Ascending aorta (tissue), 2 donors: Measurements from ENCODE around the gene ANO6. TPM values are rescaled to one million over a fixed set of nuclear protein-coding genes. Genes with fewer than 3 reads are reported as not detected.

Source experiments
- DNase-seq, 2 donors: peaks; one replicate each; pipeline ENCODE4 v3.0.0-alpha.2; 2019; ENCODE audit warnings: low spot score in 2 of 2
- H3K27ac ChIP-seq, 2 donors: fragments of 200-600 bp; sonication (generic); one replicate each; pipeline ENCODE4 v1.5.1; 2016 to 2017; ENCODE audit warnings: mild to moderate bottlenecking in 1 of 2
- H3K27me3 ChIP-seq: fragments of 200-600 bp; sonication (generic); one replicate; pipeline ENCODE4 v1.5.1; 2017
- H3K36me3 ChIP-seq, 2 donors: fragments of 200-600 bp; sonication (generic); one replicate each; pipeline ENCODE4 v1.5.1; 2016
- H3K4me1 ChIP-seq, 2 donors: fragments of 200-600 bp; sonication (generic); one replicate each; pipeline ENCODE4 v1.5.1; 2016 to 2017; ENCODE audit warnings: mild to moderate bottlenecking in 1 of 2
- H3K4me3 ChIP-seq, 2 donors: fragments of 200-600 bp; sonication (generic); one replicate each; pipeline ENCODE4 v1.5.1; 2016 to 2017; ENCODE audit warnings: mild to moderate bottlenecking in 1 of 2
- H3K9me3 ChIP-seq, 2 donors: fragments of 200-600 bp; sonication (generic); one replicate each; pipeline ENCODE4 v1.5.1; 2016
- intact Hi-C: fragments of 100-400 bp; cut with DNase I; formaldehyde crosslinking; loops from one replicate; pipeline ENCODE4 v1.15.1; 2023
- total RNA-seq: library from RNA; depleted of rRNA; stranded (reverse); fragments of >200 nt; gene quantifications from one replicate; pipeline ENCODE4 v1.1.0, GENCODE V29; 2016
- TF ChIP-seq, protein P1 (sequence below), 3 experiments: fragments of 200-600 bp in 2 of 3; fragments of 450-650 bp in 1 of 3; sonication (generic) in 2 of 3; IDR thresholded peaks; one replicate each; pipeline ENCODE4 v1.5.1; 2016 to 2019; ENCODE audit warnings: antibody characterized with exemption in 3 of 3, mild to moderate bottlenecking in 1 of 3, moderate library complexity in 1 of 3

Gene ANO6
- total RNA-seq, 1 donor from 2014 or later = 49.6 TPM

DNA sequence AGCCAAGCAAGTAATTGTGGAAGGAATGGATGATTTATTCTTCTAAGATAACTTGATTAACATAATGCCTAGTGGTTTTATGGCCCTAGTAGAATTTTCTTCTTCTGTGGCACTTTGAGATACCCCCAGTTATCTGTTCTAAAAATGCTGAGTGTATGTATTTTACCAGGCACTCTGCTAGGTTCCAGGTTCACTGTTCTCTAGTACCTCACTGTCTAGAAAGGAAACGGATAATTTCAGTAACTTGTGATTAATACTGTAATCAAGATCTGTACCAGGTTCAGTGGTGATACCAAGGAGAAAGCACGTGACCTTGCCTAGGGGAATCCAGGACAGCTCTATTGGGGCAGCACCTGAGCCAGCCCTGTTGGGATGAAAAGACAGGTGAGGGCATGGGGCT is 8.0 kb downstream of the ANO6 start:
- intact Hi-C loops = no loop called here
- H3K4me1 ChIP-seq = peaks cover 6 to 27% of the 10 kb centered on the region in 2 donors
- no peaks in the 10 kb centered on the region for H3K36me3 ChIP-seq
- TF ChIP-seq, protein P1, sequence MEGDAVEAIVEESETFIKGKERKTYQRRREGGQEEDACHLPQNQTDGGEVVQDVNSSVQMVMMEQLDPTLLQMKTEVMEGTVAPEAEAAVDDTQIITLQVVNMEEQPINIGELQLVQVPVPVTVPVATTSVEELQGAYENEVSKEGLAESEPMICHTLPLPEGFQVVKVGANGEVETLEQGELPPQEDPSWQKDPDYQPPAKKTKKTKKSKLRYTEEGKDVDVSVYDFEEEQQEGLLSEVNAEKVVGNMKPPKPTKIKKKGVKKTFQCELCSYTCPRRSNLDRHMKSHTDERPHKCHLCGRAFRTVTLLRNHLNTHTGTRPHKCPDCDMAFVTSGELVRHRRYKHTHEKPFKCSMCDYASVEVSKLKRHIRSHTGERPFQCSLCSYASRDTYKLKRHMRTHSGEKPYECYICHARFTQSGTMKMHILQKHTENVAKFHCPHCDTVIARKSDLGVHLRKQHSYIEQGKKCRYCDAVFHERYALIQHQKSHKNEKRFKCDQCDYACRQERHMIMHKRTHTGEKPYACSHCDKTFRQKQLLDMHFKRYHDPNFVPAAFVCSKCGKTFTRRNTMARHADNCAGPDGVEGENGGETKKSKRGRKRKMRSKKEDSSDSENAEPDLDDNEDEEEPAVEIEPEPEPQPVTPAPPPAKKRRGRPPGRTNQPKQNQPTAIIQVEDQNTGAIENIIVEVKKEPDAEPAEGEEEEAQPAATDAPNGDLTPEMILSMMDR (IDR thresholded peaks at IDR 0.05) = no peak
- H3K27me3 ChIP-seq = no peaks in the 10 kb centered on the region
- peak overlapping the region; percentile 27 to 64 for H3K27ac ChIP-seq
- DNase-seq = no peak
- no peaks in the 10 kb centered on the region for H3K9me3 ChIP-seq
- H3K4me3 ChIP-seq = no peak overlapping the region

DNA sequence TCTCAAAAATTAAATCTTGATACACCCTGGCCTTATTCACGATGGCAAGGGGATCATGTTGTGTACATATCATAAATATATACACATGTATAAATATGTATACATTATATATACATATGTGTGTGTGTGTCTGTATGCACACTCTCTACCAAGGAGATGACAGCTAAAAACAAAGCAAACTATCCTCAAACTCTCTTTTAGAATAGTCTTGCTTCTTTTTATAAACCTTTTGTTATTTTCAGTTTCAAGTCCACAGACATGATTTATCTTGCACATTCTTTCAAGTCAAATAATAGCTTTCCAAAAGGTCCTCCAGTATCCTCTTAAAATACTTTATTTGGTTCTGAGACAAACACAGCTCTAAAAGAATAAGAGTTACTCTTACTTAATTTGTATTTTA is 8.4 kb downstream of the ANO6 start:
- intact Hi-C loops = no loop called here
- peaks cover 6 to 27% of the 10 kb centered on the region in 2 donors for H3K4me1 ChIP-seq

DNA sequence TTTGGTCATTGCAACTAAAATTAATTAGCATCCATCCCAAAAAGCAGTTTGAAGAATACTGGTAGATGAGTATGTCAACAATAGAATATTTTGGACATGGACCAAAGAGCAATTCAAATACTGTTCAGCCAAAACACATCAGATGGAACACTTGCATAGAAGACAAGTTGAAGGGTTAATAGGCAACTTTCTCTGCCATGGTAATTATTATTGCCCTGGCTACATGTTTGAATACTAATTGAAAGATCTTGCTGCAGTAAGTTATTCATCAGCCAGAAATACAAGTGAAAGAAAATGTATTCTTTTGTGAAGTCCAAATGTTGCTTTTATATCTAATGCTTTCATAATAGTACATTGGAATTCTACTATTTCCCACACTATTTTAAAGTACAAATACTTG is 10.1 kb downstream of the ANO6 start:
- H3K4me1 ChIP-seq = peaks cover 0 to 20% of the 10 kb centered on the region in 2 donors
- intact Hi-C loops = no loop called here

More for the DNA sequence above, 8.4 kb downstream of the ANO6 start:
- no peak for DNase-seq
- Histone ChIP-seq H3K27me3 (no peaks in the 10 kb centered on the region), H3K4me3 (no peak overlapping the region), H3K36me3 (no peaks in the 10 kb centered on the region), H3K27ac (peak overlapping the region; percentile 27 to 64), H3K9me3 (no peaks in the 10 kb centered on the region)
- TF ChIP-seq, protein P1 (IDR thresholded peaks at IDR 0.05) = no peak

DNA sequence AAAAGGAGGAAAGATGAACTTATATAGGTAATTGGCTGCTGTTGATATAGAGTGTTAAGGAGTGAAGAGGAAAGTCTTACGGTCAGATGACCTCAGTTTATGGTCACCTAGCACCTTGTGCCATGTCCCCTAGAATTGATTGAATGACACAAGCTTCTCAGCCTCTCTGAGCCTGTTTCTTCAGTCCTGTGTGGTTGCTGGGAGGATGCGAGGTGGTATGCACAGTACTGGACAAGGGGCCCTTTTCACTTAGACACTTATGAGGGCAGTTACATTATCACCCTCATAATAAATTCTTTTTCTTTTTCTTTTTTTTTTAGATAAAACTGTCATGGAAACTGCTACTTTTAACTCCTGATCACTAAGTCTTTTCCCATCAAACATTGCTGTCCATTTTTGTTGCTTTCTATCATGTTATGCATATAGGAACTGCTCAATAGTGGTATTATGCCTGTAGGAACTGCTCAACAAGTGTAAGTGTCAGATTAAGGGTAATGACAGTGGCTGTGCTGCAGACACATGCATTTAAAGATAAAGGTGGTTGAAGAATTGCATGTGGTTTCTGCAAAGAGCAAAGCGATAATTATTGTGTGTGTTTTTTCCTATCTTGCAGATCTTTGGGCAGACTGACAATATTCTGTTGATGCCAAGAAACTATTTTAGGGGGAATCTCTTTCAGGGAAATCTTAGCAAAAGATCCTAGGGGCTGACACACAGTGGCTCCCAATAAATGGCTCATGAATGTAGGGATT is 11.6 kb downstream of the ANO6 start:
- Histone ChIP-seq H3K36me3 (no peaks in the 10 kb centered on the region), H3K4me1 (peaks cover 5 to 29% of the 10 kb centered on the region in 2 donors), H3K9me3 (no peaks in the 10 kb centered on the region), H3K27ac (peak overlapping the region in 1 of 2 donors; percentile 14), H3K27me3 (no peaks in the 10 kb centered on the region), H3K4me3 (no peak overlapping the region)
- intact Hi-C loops = no loop called here
- no peak for DNase-seq
- TF ChIP-seq, protein P1 (IDR thresholded peaks at IDR 0.05) = no peak

More for the DNA sequence above, 10.1 kb downstream of the ANO6 start:
- no peaks in the 10 kb centered on the region for H3K27me3 ChIP-seq
- H3K27ac ChIP-seq = no peak overlapping the region
- no peak overlapping the region for H3K4me3 ChIP-seq
- no peaks in the 10 kb centered on the region for H3K36me3 ChIP-seq
- H3K9me3 ChIP-seq = no peaks in the 10 kb centered on the region
- TF ChIP-seq, protein P1 (IDR thresholded peaks at IDR 0.05) = no peak
- DNase-seq = no peak

DNA sequence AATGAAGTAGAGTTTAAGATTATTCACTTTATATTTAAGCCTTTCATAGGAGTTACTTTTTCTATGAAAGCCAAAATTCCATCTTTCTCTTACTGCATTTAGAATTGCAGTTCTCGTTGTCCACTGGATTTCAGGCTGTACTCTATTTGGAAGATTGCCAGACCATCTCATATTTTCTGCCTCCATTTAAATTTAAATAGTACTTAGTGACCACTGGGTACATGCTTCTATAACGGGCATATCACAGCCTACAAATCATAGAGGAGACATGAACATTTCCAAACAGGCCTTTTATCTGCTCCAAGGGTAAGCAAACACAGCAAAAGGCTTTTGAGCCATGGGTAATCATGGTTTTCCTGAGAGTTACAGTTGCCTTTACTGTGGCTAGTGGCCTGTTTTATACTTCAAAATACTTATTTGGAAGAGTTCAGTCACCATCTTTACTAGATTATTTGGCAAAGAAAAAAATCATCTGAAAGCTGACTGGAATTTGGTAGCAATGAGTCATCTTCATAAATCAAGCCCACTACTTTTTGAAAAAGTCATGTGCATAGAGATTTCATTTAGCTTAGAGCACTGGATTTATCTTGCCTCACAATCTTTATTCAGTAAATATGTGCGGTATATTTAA is 15.7 kb downstream of the ANO6 start:
- Histone ChIP-seq H3K27me3 (no peaks in the 10 kb centered on the region), H3K4me1 (peaks cover 14 to 55% of the 10 kb centered on the region in 2 donors), H3K27ac (peak overlapping the region; percentile 85 to 91), H3K4me3 (no peak overlapping the region), H3K9me3 (no peaks in the 10 kb centered on the region), H3K36me3 (no peaks in the 10 kb centered on the region)
- TF ChIP-seq, protein P1 (IDR thresholded peaks at IDR 0.05) = no peak
- intact Hi-C loops = loop anchor here (5.0 kb wide), 1 partner anchor 496 kb away; the partner anchor contains the start of gene ARID2
- DNase-seq = no peak
